NT2/D1 (cell line): ENCODE measurements around the gene MYBPC3.

Experiments used
- DNase-seq: peaks from one replicate; pipeline ENCODE4 v3.0.0-alpha.2; 2011; ENCODE audit warnings: low read depth, low spot score
- H3K27me3 ChIP-seq: 2 replicates; pipeline ENCODE4 v1.6.0; 2011; ENCODE audit warnings: mild to moderate bottlenecking; ENCODE audit not compliant: insufficient read length, insufficient read depth
- H3K36me3 ChIP-seq: 2 replicates; pipeline ENCODE4 v1.6.1; 2011; ENCODE audit warnings: mild to moderate bottlenecking, low read length, mixed read lengths; ENCODE audit not compliant: insufficient read depth, insufficient read length
- H3K4me1 ChIP-seq: 2 replicates; pipeline ENCODE4 v1.5.1; 2011; ENCODE audit not compliant: insufficient read depth, insufficient read length
- H3K4me3 ChIP-seq: 2 replicates; pipeline ENCODE4 v1.5.1; 2011; ENCODE audit warnings: low read depth; ENCODE audit not compliant: insufficient read length
- H3K9ac ChIP-seq: 2 replicates; pipeline ENCODE4 v1.6.0; 2011; ENCODE audit warnings: low read depth; ENCODE audit not compliant: insufficient read length
- H3K9me3 ChIP-seq: 2 replicates; pipeline ENCODE4 v1.5.1; 2011; ENCODE audit warnings: mild to moderate bottlenecking, low read length; ENCODE audit not compliant: insufficient read depth
- SUZ12 ChIP-seq: IDR thresholded peaks from 2 replicates; pipeline ENCODE4 v1.6.1; 2011; ENCODE audit not compliant: insufficient read length, insufficient read depth; ENCODE audit errors: extremely low read depth
- YY1 ChIP-seq: IDR thresholded peaks from 2 replicates; pipeline ENCODE4 v1.6.1; 2011; ENCODE audit not compliant: insufficient read length, insufficient read depth
- ZNF274 ChIP-seq: IDR thresholded peaks from 2 replicates; pipeline ENCODE4 v1.6.1; 2011; ENCODE audit warnings: mild to moderate bottlenecking, low read depth, low read length

Gene MYBPC3

GRCh38 chr11:47347137-47347536 is 5.4 kb downstream of the MYBPC3 start:
- TF ChIP-seq YY1 (no peak), ZNF274 (no peak), SUZ12 (no peak)
- Histone ChIP-seq H3K4me1 (peaks cover 19% of the 10 kb centered on the region), H3K4me3 (no peak overlapping the region), H3K36me3 (no peaks in the 10 kb centered on the region), H3K27me3 (no peaks in the 10 kb centered on the region), H3K9ac (no peak overlapping the region), H3K9me3 (no peaks in the 10 kb centered on the region)
- no peak for DNase-seq

GRCh38 chr11:47345890-47346563 is 6.5 kb downstream of the MYBPC3 start:
- Histone ChIP-seq H3K4me3 (no peak overlapping the region), H3K36me3 (no peaks in the 10 kb centered on the region), H3K9me3 (no peaks in the 10 kb centered on the region), H3K4me1 (peaks cover 16% of the 10 kb centered on the region), H3K27me3 (no peaks in the 10 kb centered on the region), H3K9ac (peak overlapping the region; percentile 23)
- TF ChIP-seq SUZ12 (no peak), ZNF274 (no peak), YY1 (no peak)
- no peak for DNase-seq

- Histone ChIP-seq H3K36me3 (no peaks in the 10 kb centered on the region), H3K27me3 (no peaks in the 10 kb centered on the region), H3K4me3 (no peak overlapping the region), H3K9ac (no peak overlapping the region), H3K4me1 (peaks cover 13% of the 10 kb centered on the region), H3K9me3 (no peaks in the 10 kb centered on the region)
- TF ChIP-seq ZNF274: no peak
- no peak for TF ChIP-seq SUZ12
- no peak for TF ChIP-seq YY1
- DNase-seq: no peak
These were observed 9.6 kb downstream of the MYBPC3 start for GRCh38 chr11:47342854-47343253.

- TF ChIP-seq SUZ12 (no peak), ZNF274 (no peak), YY1 (no peak)
- DNase-seq: no peak
- H3K9ac ChIP-seq: no peak overlapping the region
- H3K27me3 ChIP-seq: no peaks in the 10 kb centered on the region
- no peak overlapping the region for H3K4me3 ChIP-seq
- H3K36me3 ChIP-seq: no peaks in the 10 kb centered on the region
- H3K9me3 ChIP-seq: no peaks in the 10 kb centered on the region
- peaks cover 13% of the 10 kb centered on the region for H3K4me1 ChIP-seq
These were observed 10.3 kb downstream of the MYBPC3 start for GRCh38 chr11:47342036-47342803.

- no peak for DNase-seq
These were observed 11.3 kb downstream of the MYBPC3 start for GRCh38 chr11:47340980-47341775.

GRCh38 chr11:47340010-47340409 is 12.5 kb downstream of the MYBPC3 start:
- DNase-seq: no peak
- H3K4me3 ChIP-seq: no peak overlapping the region
- TF ChIP-seq SUZ12: no peak
- TF ChIP-seq YY1: no peak
- no peak for TF ChIP-seq ZNF274
- H3K36me3 ChIP-seq: no peaks in the 10 kb centered on the region
- peaks cover 4% of the 10 kb centered on the region for H3K4me1 ChIP-seq
- H3K27me3 ChIP-seq: no peaks in the 10 kb centered on the region
- no peaks in the 10 kb centered on the region for H3K9me3 ChIP-seq
- H3K9ac ChIP-seq: no peak overlapping the region

More at GRCh38 chr11:47340980-47341775, 11.3 kb downstream of the MYBPC3 start:
- Histone ChIP-seq H3K9me3 (no peaks in the 10 kb centered on the region), H3K4me3 (no peak overlapping the region), H3K36me3 (no peaks in the 10 kb centered on the region), H3K9ac (peak overlapping the region; percentile 35), H3K27me3 (no peaks in the 10 kb centered on the region), H3K4me1 (peaks cover 13% of the 10 kb centered on the region)
- TF ChIP-seq ZNF274 (no peak), SUZ12 (no peak), YY1 (no peak)
